AG08395 (cell line): Measurements from ENCODE around the gene EEF1AKMT2.

Experiments used
- DNase-seq: peaks from one replicate; pipeline ENCODE4 v3.0.0; 2012; ENCODE audit warnings: mixed read lengths, low spot score

Gene EEF1AKMT2

DNA sequence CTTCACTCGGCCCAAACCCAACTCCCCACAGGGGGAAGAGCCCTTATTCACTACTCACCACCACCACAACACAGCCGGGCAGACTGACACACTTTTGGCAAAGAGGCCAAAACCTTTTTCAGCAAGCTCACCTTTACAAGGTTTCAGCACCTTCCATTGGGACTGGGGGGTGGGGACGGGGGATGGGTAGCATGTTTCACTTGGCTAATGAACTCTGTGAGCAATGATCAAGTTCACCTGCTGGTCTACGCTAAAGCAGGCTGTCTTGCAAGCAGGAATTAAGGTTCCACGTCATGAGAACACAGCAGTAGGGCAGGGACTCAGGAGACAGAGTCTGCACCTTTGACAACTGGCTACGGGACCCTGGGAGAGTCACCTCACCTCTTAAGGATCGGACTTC is 54.5 kb downstream of the EEF1AKMT2 start:
- DNase-seq: no peak

DNA sequence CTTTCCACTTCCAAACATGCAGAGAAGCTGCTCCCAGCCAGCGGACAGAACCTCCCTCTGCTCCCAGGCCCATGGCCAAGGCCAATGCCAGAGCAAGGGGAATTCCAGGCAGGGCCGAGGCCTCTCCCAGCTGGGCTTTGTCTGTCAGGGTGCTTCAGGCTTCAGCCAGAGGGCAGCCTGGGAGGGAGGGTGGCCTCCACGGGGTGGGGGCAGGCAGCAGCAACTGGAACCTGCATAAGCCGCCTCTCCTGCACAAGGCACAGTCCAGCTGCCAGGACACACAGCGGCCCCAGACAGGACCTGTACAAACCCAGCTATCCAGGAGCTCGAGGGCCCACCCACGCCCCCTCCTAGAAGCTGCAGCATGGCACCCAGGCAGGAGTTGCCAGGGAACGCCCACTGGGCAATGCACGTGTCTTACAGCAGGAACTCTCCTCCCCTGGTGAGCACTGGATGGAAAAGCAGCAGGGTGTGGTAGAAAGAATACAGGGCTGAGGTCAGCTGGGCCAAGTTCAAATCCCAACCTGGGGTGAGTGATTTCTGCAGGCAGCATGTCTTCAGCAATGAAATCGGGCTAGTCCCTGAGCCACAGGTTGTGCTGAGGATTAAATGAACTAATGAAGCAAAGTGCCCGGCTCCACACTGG is 55.1 kb downstream of the EEF1AKMT2 start:
- no peak for DNase-seq

DNA sequence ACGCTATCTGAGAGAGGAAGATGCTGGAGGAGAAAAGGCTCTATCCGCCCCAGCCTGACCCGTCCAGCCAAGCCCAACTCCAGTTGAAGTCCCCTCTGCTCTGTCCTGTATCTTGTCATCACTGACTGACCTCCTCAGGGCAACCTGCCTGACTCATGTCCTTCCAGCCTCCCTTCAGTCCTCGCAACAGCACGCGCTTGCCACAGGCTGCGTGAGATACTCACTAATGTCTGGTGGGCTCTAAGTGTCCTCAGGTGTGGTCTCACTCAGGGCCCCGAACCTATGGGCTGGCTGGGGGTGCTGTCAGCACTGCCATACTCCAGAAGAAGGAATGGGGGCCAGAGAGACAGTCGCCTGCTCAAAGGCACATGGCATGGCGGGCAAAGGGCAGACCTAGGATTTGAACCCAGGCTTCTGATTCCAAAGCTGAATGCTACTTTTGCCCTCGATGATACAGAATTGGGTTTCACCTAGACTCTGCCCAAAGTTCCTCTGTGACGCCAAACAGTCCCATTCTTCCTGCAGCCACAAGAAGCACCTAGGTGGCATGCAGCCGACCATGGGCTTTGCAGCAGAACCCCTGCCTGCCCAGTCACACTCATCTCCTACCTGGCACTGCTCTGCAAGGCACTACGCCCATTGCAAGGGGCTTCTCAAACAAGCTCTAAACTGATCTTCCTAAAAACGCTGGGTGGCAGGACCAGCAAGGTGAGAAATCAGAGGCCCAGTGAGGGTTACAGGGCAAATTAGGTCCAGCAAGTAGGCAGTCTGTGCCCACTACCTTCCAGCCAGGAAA is 56.0 kb downstream of the EEF1AKMT2 start:
- no peak for DNase-seq

DNA sequence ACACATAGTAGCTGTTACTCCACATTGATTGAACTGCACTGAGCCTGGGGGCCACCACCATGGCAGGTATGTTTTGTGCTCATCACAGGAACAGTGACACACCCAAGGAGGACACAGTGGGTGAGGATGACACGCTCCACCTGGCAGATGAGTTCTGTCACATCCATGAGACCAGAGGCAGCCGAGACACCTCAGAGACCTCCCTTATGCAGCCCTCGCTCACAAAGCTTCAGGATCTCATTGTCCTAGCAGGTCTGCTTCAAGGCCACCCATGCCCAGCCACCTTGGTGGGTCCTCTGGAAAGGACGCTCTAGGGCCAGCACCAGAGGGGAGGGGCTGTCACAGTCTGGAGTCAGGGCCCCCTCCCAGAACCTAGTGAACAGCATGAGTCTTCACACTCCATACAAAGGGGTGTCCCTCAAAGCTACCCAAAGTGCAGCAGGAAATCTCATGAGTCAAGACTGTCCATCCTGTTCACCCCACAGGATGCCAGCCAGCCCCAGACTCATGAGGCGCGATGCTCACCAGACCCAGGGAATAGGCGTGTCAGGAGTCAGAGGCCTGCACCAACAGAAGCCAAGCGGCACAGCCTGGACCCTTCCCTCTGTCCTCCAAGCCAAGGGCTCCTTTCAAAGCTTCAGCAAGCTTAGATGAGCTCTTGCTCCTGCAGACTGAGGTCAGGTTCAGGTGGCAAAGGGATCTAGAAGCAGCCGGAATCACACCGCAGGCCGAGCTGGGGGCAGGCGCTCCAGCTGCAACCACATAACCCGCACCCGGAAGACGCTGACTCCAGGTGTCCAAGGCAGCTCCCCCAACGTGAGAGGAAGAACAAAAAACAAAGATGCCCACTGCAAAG is 57.1 kb downstream of the EEF1AKMT2 start:
- no peak for DNase-seq

DNA sequence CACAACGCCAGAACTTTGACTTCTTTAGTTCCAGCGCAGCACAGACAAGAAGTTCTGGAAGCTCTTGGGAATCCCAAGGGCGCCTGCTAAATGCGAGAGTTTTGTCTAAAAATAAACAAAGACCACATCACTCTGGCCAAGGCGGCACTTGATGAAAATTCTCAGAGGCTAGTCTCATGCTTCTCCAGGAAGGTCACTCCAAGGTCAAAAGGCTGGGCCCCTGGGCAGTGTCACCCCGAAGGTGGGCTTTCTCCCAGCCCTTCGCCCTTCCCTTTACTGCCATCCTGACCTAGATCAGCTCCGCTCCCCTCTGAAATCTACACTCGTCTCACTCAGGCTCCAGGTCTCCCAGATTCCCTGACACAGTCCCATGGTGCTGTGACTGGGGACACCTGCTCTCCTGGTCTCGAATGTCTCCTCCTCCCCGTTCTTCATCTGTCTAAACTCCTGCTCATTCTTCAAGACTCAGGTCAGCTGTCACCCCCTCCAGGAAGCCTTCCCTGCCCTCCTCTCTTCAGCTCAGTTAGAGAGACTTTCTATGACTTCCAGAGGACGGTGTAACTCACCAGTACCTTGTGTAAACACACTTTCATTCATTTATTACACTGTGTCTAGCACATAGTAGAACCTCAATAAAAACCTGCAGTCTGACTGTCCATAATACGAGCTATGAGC is 58.0 kb downstream of the EEF1AKMT2 start:
- DNase-seq: no peak

DNA sequence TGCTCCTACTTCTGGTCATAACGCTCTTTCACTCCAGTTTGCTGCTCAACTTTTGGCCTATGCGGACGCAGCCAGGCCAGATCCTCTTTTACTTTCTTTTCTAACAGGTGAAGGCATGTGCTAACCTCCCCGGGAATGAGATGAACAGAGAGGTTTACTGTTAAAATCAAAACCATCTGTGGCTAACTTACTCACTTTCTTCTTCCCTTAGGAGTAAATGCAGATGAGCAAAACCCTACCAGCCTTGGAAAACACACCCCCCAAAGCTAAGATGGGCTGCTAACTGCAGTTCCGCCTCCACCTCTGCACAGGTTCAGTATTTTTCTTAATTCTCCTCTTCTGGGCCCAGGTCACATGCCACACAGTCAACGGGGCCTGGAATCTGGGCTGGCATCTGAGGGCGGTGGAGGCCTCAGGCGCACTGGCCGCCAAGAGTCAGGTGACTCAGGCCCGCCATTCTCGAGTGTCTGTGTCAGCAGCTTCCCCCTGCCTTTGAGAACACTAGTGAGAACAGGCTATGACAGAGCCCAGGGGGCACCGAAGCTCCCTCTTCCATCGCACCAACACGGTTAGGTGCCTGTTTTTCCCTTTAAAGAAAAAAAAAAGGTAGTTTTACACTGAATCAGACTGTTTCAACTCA is 58.6 kb downstream of the EEF1AKMT2 start:
- DNase-seq: no peak

DNA sequence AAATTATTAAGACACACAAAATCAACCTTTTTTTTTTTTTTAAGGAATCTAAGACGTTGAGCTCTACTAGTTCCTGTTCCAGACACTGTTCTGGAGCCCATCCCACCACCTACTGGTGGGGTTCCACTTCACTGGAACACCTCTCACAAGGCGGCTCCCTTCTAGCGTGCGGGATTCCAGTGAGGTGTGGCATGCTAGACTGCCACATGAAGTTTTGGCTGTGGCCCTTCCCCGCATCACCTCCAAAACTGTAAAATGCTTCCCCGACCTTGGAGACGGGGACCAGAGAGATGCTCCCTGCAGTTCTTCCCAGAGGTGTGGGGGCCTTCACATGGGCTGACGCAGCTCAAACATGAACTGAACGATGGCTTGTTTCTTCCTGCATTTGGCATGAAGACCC is 60.1 kb downstream of the EEF1AKMT2 start:
- DNase-seq: no peak

DNA sequence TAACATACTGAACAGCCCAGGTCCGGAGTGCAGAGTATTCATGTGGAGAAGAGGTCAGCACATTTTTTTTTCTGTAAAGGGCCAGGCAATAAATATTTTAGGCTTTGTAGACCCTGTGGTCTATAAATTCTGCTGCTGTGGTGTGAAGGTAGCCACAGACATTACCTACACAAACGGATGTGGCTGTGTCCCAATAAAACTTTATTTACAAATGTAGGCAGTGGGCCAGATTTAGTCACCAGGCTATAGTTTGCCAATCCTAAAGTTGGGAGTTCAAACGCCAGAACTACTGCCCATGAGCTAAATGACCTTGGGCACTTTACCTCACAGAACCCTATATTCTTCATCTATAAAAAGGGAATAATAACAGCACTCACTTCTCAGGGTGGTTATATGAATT is 60.9 kb downstream of the EEF1AKMT2 start:
- no peak for DNase-seq

DNA sequence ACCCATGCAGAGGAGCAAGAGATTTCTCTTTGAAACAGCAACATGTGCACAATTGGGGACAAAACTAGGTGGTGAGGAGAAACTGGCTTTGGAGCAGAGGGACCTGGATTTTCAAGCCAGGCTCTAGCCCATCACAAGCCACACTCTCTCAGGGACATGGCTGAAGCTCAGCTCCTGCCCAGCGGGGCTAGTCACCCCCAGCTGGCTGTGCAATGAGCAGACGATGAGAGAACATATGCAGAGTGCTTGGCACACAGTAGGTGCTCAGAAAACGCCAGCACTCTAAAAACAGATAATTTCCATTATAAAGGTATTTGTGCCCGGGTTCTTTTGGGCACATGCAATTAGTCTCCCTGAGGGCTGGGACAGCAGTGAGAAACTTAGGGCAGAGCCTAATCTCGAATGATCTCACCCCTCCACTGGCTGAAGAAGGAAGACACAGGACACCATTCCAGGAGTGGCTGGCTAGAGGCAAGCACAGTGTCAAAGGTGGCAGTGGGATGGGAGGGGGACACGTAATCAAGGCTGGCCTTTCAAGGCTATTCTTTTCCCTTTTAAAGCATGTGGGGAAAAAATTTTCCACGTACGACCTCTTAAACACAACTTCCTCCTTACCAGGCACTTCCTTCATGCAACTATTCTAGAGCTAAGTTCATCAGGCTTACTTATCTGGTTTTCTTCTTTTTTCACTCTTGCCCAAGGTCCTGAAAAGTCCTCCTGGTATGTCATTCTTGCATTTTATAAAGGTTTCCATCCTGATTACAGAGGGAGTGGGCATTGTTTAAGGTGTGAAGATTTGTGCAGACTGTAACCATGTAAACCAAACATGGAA is 62.6 kb downstream of the EEF1AKMT2 start:
- no peak for DNase-seq

DNA sequence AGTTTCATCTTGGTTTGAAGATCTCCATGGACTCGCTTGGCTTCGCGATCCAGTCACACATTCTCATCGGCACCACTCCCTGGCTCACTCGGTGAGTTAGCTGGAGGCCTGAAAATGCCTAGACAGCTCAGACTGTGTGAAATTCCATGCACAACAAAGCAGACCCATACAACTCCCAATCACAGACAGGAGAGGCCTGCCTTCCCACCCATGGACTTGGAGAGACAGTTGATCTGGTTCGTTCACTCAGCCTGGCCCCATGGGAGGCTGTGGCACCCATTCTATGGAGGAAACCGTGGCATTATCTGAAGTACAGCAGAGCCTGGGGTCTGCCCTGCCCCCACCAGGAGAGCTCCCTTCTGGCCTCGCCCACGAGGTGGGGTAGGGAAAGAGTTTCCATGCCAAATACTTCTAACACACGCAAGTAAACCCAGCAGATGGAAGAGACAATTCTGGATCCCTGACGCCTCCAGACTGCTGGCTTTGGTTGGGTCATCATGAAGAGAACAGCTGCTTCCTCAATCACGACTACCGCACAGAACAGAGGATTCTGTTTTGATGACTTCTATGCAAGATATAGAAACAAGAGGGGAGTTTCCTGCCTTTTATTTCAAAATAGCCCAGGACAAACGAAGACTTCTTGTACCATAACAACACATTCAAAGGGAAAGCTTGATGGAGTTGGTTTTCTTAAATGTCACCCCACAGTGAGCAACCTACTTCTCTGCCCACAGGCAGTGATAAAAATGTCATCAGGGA is 63.4 kb downstream of the EEF1AKMT2 start:
- no peak for DNase-seq

DNA sequence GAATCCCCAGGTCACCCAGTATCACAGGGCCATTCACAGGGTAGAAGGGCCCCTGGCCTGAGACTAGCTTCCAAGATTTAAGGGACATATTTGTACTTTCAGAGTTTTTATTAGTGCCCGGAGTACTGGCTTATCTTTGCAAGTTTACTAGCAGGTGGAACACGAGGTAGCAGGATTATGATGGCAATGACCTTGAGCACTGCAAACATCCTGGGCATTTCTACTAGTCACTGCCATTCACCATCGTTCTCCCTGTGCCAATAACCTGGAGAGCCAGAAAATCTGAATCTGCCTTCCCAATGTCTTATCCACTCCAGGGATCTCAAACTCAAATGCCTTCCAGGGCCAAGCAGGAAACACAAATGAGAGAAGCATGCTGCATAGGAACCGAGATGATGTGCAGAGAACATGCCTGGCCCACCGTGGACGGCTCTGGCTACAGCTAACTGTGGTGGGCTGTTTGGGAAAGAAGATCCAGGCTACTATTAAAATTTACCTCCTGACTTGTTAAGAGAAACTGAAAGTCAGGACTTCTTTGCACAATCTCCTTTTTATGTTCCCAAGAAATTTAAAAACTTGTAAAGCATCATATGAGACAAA is 64.2 kb downstream of the EEF1AKMT2 start:
- DNase-seq: no peak

DNA sequence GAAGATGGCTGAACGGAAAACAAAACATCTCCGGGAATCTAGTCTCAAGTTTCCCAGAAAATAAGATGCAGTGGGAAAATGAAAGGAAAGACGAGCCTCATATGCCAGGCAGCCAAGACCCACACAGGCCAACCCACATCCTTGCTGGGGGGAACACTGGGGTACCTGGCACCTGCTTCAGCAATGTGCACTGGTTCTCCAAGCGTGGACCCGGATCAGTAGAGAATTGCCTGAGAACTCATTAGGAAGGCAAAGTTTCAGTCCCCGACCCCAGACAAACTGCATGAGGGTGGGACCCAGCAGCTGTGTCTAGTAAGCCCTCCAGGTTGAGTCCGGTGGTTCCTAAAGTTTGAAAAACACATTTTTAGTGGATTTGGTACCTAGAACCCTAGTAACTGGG is 65.9 kb downstream of the EEF1AKMT2 start:
- no peak for DNase-seq

DNA sequence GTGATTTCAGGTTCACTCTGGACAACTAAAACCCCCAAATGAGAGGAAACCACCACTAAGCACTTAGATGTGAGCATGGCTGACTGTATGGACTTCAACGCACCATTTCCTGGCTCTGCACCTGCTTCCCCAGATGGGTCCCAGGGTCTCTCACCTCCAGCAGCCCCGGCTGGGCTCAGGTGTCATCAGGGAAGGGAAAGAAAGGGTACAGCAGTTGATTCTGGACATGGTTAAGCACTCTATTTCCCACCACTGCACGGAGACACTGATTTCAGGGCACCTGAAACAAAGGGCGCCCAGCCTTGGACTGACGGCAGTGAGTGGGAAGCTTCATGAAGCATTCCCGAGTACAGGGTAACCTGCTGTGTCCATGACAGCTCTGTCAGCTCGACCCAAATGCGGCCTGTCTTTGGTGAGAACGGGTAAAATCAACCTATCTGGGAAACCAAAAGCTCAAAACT is 66.5 kb downstream of the EEF1AKMT2 start:
- no peak for DNase-seq

DNA sequence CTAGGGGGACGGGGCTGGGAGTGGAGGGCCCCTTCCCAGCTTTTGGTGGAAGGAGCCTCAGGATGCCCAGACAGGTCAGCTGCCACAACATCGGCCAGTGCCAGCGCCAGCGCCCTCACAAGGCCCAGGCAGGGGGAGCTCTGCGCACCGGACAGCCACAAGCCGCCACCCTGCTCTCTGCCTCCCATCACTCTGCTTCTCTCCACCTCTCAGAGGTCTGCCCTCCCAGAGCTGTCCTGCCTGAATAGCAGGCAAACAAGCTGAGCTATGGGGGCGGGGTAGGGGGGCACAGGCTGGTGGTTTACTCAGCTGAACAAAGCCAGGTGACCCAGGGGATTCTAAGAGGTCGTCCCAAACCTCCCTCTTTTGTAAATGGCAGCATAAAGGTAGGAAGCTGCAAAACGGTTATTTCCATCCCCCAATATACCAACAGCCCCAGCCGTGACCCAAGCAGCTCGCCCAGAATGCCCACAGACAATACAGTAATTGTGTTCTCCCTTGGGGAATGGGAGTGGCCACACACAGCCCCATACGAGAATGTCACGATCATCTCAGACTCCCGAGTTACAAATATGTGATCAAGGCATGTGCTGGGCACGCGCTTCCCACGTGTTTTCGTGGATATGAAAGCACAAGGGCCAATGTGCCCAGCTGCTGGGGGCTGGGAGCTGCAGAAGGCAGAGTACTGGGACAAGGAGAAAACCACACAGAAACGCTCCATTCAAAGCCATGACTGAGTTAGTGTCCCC is 67.2 kb downstream of the EEF1AKMT2 start:
- DNase-seq: no peak

DNA sequence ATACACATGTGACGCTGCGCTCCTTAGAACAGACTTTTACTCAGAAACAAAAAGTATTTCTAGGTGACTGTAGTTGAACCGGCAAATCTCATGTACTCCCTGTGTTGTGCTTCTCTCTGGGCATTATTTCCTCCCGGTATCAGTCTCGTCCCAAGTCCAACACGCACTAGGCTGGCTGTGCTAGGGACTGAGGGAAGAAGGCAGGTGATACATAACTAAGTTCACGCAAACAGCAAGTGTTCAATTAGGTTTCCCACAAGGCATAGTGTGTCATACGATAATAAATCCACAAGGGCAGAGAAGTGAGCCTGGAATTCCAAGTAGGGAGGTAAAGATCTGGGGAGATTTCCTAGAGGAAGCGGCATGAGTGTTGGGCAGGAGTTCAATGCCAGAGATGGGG is 67.9 kb downstream of the EEF1AKMT2 start:
- no peak for DNase-seq

DNA sequence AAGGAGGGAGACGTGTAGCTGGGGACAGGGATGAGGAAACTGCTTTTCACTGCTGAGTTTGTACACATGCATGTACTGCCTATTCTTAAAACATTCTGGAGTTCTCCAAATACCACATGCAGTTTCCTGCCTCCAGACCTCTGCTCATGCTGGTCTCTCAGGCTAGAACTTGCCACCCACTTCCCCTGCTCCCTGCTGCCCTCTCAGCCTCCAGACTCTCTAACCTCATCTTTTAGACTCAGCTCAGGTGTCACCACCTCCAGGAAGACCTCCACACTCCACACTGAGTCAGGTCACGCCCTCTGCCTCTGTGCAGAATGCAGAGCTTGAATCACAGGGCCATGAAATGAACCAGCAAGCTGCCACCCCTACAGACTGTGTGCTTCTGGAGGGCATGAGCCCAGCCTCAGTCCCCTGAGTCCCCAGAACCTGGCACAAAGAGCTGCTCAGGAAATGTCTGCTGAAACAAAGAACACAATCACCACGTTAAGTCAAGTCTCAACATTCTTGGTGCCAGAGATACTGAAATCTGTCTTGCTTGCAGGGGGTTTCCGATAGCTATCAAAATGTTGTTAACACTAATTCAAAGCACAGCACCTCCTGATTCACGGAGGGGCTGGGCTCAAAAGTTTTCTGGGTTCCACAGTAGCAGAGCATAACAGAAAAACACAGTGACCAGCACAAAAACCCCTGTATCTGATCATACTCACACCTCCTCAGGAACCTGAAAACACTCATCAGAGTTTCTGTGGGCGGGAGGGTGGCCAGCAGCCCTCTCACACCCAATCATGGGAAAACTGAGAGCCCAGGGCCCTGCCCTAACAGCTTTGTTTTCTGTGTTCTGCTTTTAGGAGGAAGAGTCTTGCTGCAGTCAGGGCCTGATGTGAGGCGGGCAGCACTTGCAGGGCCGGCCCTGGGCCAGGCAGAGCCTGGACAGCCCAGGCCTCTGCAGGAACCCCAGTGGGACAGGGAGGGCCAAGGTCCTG is 68.6 kb downstream of the EEF1AKMT2 start:
- DNase-seq: no peak

DNA sequence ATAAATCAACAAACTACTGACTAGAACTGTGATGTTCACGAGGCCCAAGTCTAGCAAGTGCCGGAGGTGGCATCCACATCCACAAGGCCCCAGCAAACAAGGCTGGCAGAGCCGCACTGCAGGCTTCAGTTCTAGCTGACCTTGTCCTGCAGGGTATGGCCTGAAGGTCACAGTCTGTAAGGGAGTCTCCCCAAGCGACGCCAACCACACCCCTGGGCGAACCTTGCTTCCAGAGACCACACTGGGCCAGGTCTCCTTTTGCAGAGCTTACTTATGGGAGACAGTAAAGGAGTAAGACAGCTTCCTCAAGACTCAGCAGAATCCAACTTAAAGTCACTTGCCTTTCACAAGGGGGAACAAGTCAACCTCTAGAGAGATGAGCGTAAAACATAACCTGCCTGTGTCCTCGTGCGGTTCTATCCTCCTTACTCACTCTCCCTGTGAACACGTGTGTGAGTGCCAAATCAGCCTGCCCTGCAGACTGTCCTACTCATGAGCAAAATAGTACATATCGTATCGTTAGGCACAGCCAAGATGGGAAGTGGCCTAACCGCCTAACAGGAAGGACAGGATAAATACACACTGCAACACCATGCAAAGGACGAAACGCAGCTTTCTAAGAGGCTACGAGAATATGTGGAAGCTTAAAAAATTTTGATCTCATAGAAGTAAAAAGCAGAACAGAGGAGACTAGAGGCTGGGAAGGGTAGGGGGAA is 70.2 kb downstream of the EEF1AKMT2 start:
- DNase-seq: no peak
